H7 (cell line): Measurements from ENCODE around the gene BCAR3. TPM values are rescaled to one million over a fixed set of nuclear protein-coding genes. Genes with fewer than 3 reads are reported as not detected.

Source experiments
- DNase-seq: peaks from one replicate; pipeline ENCODE4 v3.0.0; 2012
- H3K27me3 ChIP-seq: 2 replicates; pipeline ENCODE4 v1.6.0; 2011; ENCODE audit warnings: mild to moderate bottlenecking, low read length; ENCODE audit not compliant: control insufficient read depth, insufficient read depth
- H3K36me3 ChIP-seq: replicated peaks from 2 replicates; pipeline ENCODE4 v1.5.1; 2011; ENCODE audit warnings: low read length; ENCODE audit not compliant: control insufficient read depth, insufficient read depth
- H3K4me3 ChIP-seq: 2 replicates; pipeline ENCODE4 v1.5.1; 2011; ENCODE audit warnings: low read depth, mild to moderate bottlenecking, control low read depth, low read length, moderate library complexity; ENCODE audit not compliant: insufficient read depth
- total RNA-seq: library from RNA; depleted of rRNA; stranded (reverse); fragments of >200 nt; shearing (Covaris generic); gene quantifications from 2 replicates; pipeline ENCODE4 v1.2.3, GENCODE V29; 2014

BCAR3 gene
- total RNA-seq, 1 experiment from 2014 or later = 67.4 TPM

GRCh38 chr1:93578911-93579825, 102.5 kb downstream of the BCAR3 start:
- no peak overlapping the region for H3K4me3 ChIP-seq
- peaks cover 2% of the 10 kb centered on the region for H3K36me3 ChIP-seq
- no peaks in the 10 kb centered on the region for H3K27me3 ChIP-seq
- DNase-seq = no peak

DNA sequence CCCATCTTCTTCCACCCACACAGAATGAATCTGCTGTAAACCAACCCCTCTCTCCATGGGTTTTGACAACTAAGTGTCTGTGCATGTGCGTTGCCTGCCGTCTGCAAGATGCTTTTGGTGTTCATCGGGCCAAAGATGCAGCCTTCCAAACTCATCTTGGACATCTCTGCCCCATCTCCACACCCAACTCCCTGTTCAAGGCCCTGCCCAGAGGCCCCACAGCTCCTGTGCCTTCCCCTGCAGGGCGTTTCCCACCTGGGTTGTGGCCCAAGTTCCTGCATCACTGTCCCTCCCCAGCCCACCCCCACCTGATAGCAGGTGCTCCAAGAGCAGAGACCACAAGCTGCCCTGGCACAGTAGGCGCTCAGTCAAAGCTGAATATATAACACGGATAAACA, 103.2 kb downstream of the BCAR3 start:
- DNase-seq = no peak
- peaks cover 2% of the 10 kb centered on the region for H3K36me3 ChIP-seq

DNA sequence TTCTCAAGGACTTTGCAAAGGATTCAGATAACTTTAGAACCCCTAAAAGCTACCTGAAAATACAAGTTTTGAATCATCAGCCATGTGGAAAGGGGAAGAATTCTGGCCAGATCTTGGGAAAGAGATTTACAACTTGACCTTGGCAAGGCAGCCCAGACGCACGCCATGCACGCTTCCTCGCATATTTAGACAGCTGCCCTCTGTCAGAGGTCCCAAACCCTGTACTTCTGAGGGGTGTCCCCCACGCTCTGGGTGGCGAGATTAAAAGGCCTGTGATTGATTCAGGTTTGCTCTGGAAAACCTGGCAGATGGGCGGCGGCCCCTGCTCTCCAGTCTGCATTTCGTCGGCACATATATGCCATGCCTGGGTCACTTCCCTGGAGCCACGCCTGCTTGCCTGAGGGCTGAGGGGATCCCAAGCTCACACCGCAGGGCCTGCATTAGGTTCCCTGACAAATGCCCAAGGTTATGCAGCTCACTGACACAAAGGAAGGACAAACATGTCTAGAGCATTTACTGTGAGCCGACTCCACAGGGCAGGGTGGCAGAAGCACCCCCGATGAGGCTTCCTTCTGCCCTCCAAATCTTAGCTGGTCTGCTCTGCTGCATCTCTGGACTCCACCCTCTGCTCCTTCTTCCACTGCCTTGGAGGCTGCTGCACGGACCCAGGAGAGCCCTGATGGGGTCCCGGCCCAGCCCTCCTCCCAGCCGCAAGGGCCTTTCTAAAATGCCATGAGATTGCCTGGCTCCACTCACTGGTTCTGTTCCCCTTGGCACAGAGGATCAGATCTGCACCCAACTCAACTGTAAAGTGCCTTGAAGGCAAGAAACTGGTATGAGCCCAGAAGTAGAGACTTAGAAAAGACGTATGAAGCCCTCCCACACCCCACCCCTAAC, 103.9 kb downstream of the BCAR3 start:
- Histone ChIP-seq H3K36me3 (peaks cover 2% of the 10 kb centered on the region), H3K27me3 (no peaks in the 10 kb centered on the region), H3K4me3 (no peak overlapping the region)
- peak; percentile 19 for DNase-seq

More for the DNA sequence above, 103.2 kb downstream of the BCAR3 start:
- Histone ChIP-seq H3K4me3 (no peak overlapping the region), H3K27me3 (no peaks in the 10 kb centered on the region)

DNA sequence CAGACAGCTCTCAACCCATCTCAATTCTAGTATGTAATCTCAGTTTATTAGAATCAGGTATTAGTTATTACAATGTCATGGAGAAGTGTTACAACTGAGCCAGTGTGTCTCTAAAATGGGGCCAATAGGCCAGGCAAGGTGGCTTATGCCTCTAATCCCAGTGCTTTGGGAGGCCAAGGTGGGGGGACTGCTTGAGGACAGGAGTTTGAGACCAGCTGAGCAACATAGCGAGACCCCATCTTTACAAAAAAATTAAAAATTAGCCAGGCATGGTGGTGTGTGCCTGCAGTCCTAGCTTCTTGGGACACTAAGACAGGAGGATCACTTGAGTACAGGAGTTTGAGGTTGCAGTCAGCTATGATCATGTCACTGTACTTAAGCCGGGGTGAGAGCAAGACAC, 104.9 kb downstream of the BCAR3 start:
- Histone ChIP-seq H3K4me3 (no peak overlapping the region), H3K27me3 (no peaks in the 10 kb centered on the region), H3K36me3 (peaks cover 3% of the 10 kb centered on the region)
- no peak for DNase-seq

GRCh38 chr1:93576346-93576745, 105.3 kb downstream of the BCAR3 start:
- Histone ChIP-seq H3K27me3 (no peaks in the 10 kb centered on the region), H3K36me3 (peaks cover 3% of the 10 kb centered on the region), H3K4me3 (no peak overlapping the region)
- no peak for DNase-seq

DNA sequence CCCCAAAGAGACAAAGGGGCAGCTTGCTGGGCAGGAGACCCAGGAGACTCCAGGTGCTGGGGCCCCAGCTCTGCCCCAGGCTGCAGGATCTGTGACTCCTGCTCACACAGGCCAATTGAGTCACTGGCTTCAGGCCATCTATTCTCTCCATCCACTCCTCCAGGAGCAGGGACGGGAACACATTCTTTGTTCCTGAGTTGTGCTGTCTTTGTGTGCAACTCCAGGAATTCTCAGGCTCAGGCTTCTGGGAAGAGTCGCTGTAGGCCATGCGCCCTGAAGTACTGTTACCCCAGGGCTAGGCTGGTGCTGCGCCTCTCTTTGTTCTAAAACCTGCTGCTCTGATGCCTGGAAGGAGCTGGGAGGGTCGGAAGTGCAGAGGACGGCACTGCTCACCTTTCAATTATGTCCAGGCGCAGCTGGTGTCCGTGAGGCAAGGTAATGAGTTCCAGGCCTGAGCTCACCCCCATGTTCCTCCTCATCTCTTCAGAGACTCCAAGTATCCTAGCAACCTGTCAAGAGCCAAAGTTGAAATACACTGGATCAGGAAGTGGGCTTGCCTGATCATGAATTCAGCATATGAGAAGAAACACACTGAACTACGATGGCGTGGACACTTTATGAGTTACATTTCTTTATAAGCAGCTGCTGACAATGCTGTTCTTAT, 105.9 kb downstream of the BCAR3 start:
- DNase-seq = peak; percentile 18
- Histone ChIP-seq H3K4me3 (no peak overlapping the region), H3K27me3 (no peaks in the 10 kb centered on the region), H3K36me3 (peaks cover 3% of the 10 kb centered on the region)

GRCh38 chr1:93574991-93575390, 106.6 kb downstream of the BCAR3 start:
- Histone ChIP-seq H3K27me3 (no peaks in the 10 kb centered on the region), H3K4me3 (no peak overlapping the region), H3K36me3 (peaks cover 3% of the 10 kb centered on the region)
- no peak for DNase-seq

DNA sequence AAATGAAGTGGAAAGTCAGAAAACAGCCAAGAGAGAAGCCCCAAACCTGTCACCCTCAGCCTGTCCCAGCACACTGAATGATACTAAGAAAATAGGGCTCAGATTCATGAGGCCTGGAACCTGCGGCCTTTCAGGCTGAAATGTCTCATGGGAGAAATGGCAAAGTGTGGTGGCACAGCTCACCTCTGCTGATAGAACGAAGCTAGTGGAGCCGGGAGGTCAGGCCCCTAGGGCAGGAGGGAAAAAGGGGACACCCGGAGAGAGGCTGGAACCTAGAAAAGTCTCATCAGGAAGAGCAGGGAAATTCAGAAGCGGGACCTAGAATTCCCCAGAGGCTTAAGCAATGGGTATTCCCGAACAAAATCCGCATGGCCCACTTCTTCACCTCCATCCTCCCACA, 107.1 kb downstream of the BCAR3 start:
- Histone ChIP-seq H3K4me3 (no peak overlapping the region), H3K36me3 (peaks cover 3% of the 10 kb centered on the region), H3K27me3 (no peaks in the 10 kb centered on the region)
- no peak for DNase-seq

GRCh38 chr1:93573940-93574469, 107.6 kb downstream of the BCAR3 start:
- no peak for DNase-seq
- peaks cover 6% of the 10 kb centered on the region for H3K36me3 ChIP-seq
- H3K27me3 ChIP-seq = no peaks in the 10 kb centered on the region
- H3K4me3 ChIP-seq = no peak overlapping the region

GRCh38 chr1:93571623-93572310, 109.9 kb downstream of the BCAR3 start:
- peaks cover 7% of the 10 kb centered on the region for H3K36me3 ChIP-seq
- H3K4me3 ChIP-seq = no peak overlapping the region
- no peak for DNase-seq
- H3K27me3 ChIP-seq = no peaks in the 10 kb centered on the region

GRCh38 chr1:93569489-93569888, 112.1 kb downstream of the BCAR3 start:
- Histone ChIP-seq H3K36me3 (peaks cover 6% of the 10 kb centered on the region), H3K4me3 (no peak overlapping the region), H3K27me3 (no peaks in the 10 kb centered on the region)
- DNase-seq = no peak

DNA sequence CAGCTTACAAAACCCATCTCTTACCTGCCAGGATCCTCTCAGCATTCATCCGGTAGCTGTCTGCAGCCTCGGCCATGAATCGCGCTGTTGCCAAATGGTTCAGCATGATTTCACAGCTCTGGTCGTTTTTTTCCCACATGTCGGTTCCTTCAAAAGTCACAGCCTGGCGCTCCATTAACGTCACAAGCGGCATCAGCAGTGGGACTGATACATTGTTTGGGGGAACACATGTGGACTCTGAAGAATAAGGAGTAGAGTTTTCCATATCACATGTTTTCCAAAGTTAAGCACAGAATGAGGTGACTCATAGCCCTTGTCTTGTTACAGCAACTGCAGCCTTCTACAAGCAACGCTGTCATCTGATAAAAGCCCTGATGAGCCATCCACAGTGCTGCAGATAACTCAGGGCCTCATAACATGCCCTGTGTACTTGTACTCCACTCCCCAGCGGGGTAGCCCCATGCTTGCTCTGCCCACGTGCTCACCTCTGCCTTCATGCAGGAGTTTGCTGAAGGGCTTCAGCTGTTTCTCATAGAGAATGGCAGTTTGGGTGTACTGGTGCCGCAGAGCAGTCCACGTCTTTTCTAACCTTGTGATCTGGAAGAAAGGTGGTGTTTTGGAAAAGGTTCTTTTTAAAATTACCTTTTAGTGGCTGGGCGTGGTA, 114.2 kb downstream of the BCAR3 start:
- Histone ChIP-seq H3K36me3 (peaks cover 4% of the 10 kb centered on the region), H3K27me3 (no peaks in the 10 kb centered on the region), H3K4me3 (no peak overlapping the region)
- DNase-seq = no peak

DNA sequence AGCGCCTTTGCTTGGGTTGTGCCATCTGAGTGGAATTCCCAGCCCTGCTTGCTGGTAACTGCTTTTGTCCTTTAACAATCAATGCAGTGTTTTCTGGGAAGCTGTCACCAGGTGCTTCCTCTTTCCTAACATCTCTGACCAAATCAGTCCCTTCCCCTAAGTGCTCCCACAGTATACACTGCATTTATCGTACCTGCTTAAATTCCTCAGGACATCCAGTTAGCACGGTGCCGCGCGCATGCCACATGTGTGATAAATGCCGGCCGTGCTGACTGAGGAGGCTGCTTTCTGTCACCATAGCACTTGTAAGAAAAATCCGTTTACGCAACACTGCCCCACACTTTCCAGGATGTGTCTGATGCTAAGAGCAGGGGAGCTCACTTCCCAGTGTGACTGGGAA, 115.4 kb downstream of the BCAR3 start:
- peaks cover 6% of the 10 kb centered on the region for H3K36me3 ChIP-seq

More for the DNA sequence above, 115.4 kb downstream of the BCAR3 start:
- Histone ChIP-seq H3K27me3 (no peaks in the 10 kb centered on the region), H3K4me3 (no peak overlapping the region)
- DNase-seq = no peak
